ENCODE results near the gene RHOB.
"Not testable (repeated sequence)": the region's sequence is repeated elsewhere in the genome, so short reads cannot be mapped to it uniquely, and the experiment has no call there.

The RHOB gene

GRCh38 chr2:20422402-20423271 lies 24.2 kb upstream of the RHOB start:
- no peak for DNase-seq (ENCODE audit: low read depth)

DNA sequence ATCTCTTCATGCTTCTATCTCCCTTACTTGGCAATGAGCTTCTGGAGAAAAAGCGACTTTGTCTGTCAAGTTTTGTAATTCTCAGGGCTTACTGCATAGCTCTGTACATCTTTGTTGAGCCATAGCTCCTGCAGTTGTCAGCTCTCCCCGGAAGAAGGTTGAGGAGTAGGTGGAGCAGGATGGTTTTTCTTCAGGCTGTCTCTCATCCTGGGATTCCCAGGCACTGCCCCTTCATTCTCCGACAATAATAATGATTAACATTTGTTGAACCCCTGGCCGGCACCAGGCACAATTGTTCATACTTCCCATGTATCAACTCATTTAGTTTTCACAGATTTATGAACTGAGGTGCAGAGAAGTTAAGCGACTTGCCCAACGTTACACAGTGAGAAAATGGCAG lies 23.5 kb upstream of the RHOB start:
- no peak for DNase-seq (ENCODE audit: low read depth)

DNA sequence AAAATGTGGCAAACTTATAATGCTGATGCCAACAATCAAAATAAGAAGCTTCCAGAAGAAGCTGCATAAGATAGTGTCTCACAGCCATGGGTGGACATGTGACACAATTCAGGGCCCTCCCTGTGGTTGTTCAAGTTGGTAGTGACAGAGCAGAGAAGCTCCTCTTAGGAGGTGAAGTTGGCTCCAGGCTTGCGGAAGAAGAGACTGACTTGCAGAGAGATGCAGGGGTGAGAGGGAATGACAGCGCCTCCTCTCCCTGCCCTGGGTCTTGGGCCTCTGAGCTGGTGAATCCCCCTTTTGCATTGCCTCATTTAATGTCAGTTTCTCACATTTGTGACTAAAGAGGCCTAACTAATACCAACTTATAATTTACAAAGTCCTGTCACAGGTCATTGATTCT lies 23.0 kb upstream of the RHOB start:
- DNase-seq (ENCODE audit: low read depth): no peak

DNA sequence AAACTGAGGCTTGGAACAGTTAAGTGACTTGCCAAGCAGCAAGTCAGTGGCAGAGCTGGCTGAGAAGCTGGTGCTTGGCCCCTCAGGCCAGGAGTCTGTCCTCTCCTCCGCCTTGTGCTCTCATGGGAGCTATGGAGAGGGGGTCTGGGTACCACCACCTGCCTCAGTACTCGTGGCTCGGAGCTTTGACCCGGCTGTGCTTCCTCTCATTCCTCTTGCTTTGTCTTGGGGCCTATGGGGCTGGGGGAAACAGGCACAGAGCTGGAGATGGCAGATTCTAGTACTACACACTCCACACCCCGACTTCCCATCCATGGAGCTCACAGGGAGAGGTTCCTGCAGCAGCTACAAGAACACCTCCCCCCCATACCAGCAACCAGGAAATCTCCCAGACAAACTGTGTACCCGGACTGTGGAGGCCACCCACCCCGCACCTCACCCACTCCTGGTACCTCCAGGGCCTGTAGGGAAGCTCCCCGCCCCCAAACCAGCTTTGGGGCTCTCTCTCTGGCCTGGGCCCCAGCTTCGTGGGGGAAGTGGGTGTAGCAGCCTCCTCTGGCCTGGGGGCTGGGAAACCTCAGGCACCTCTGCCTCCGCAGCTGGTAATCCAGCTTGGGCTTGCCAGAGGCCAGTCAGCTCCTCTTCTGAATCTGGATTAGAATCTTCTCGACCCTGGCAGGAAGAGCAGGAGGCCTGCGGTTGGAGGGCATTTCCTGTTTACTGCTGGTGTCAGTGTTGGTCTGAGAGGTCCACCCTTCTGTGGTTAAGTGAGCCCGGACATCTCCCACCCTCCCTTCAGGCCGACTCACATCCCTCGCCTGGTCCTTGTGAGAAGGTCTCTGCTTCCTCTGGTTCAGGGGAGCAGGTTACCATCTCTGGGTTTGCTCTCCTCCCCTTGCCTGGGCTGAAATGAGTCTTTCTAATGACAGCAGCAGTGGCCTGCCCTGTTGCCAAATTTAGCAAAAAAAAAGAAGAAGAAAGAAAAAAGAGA lies 22.3 kb upstream of the RHOB start:
- DNase-seq (ENCODE audit: low read depth): no peak

GRCh38 chr2:20425371-20425881 lies 21.4 kb upstream of the RHOB start:
- no peak for DNase-seq (ENCODE audit: low read depth)

GRCh38 chr2:20425884-20426283 lies 21.0 kb upstream of the RHOB start:
- DNase-seq (ENCODE audit: low read depth): no peak

DNA sequence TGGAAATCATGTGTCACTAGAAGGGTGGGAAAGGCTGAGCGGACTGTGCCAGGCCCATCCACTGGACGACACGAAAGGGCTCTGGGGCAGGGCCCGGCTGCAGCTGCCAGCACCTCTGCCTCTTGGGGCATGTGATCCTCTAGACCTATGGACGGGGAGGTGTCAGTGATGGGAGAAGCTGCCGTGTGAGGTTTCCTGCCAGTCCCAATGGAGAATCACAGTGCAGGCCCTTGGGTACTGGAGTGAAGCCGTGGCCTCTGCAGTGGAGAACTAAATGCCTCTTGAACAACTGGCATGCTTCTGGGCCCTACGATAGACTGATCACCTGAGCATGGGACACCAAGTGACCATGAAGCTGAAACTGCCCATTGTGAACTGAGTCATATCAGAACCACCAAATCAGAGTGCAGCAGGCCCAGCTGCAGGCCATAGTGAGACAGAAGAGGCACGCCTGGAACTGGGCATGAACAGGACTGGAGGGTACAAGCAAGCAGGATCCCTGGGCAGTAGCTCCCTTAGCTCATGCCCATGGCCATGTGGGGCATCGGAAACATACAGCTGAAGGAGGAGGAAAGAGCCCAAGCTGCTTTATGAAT lies 18.8 kb upstream of the RHOB start:
- DNase-seq (ENCODE audit: low read depth): no peak

DNA sequence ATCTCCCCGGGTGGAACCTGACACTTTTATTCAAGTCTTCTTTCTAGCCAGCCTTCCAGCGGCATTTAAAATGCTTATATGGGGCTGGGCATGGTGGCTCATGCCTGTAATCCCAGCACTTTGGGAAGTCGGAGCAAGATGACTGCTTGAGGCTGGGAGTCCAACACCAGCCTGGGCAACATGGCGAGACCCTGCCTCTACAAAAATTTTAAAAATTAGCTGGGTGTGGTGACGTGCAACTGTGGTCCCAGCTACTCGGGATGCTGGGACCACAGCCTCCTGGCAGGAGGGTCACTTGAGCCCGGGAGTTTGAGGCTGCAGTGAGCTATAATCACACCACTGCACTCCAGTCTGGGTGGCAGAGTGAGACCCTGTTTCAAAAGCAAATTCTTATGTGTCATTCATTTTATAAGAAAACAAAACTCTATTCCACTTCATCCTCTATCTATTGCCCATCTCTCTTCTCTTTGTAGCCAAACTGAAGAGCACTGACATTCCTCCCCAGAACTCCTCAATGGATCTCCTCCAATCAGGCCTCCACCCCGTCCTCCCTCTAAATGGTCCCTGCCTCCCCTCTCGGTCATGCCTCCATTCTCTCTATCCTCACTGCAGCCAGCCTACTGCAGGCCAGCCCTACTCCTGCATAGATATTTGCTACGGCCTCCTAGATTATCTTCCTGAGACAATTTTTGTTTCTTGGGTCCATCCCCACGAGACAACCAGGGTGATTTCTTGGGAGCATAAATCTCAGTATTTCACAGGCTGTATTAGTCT lies 18.0 kb upstream of the RHOB start:
- DNase-seq (ENCODE audit: low read depth): no peak

DNA sequence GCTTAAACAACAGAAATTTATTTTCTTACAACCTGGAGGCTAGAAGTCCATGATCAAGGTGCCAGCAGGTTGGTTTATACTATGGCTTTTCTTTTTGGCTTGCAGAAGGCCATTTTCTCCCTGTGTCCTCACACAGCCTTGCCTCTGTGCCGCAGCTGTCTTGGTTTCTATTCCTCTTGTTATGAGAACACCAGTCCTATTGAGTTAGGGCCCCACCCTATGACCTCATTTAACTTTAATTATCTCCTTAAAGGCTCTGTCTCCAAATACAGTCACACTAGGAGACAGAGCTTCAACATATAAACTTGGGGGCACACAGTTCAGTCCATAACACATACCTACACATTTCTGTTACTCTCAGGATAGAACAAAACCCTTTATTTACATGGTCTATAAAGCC lies 17.3 kb upstream of the RHOB start:
- DNase-seq (ENCODE audit: low read depth): no peak

- DNase-seq (ENCODE audit: low read depth): no peak
These were observed 16.8 kb upstream of the RHOB start for GRCh38 chr2:20430035-20430434.

DNA sequence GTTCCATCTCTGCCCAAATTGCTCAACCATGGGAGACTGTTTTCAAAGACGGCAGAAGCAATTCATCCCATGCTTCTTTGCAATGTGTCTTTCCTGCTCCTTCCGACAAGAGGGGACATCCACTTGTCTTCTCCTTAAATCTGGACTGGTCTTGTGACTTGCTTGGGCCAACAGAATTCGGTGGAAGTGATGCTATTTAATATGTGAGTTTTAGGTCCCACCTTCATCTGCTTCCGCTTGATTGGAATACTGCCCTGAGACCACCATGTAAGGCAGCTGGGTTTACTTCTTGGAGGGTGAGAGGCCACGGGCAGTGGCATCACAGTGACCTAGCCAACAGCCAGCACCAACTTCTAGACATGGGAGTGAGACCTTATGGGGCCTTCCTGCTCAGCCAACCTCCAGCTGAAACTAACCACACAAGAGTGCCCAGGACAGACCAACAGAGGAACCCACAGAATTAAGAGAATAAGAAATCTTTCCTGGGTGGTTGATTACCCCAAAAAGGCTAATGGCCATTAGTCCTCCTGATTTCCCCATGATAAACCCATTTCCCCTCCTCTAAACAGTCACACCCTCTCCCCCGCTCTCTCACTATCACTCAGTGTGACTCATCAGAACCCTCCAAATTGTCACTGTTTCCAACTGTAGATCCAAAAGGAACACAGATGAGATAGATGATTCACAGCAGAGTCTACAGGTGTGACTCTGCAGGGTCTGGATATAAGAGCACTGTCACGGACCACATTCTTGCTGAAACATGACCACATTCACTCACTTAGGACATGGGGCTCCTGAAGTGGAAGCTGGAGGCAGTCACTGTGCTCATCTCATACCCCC lies 16.2 kb upstream of the RHOB start:
- no peak for DNase-seq (ENCODE audit: low read depth)

DNA sequence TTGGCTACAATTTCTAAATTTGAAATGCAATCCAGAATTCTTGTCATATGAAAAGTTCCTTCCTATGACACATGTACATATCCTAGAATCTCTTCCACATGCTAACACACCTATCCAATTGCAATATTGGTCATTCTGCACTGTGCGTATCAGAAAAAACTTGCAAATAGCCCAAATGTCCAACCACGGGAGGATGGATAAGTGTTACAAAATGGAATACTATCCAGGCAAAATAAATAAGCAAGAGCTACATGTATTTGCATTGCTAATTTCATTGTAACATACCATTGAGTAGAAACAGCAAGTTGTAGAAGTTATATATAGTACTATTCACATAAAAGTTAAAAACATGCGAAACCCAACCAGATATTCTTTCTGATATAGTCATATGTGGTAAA lies 15.6 kb upstream of the RHOB start:
- no peak for DNase-seq (ENCODE audit: low read depth)

DNA sequence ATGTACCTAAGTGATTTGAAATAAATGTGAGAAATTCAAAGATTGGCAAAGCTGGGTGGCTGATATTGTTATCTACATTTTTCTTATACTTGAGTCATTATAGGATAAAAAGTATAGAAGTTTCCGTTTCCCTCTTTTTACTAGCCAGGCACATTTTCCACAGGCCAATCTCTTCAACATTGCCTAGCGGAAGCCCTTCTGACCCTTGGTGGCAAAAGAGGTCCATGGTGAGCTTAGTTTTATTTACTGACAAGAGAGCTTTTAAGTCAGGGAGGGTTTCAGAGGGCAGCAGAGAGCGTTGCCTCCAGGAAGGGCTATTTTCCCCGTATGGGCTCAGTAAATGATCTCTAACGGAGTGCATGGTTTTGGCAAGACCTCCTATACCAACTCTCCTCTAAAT lies 15.1 kb upstream of the RHOB start:
- DNase-seq (ENCODE audit: low read depth): no peak

GRCh38 chr2:20432714-20433113 lies 14.2 kb upstream of the RHOB start:
- no peak for DNase-seq (ENCODE audit: low read depth)

GRCh38 chr2:20433249-20433648 lies 13.6 kb upstream of the RHOB start:
- no peak for DNase-seq (ENCODE audit: low read depth)

GRCh38 chr2:20433946-20434553 lies 12.8 kb upstream of the RHOB start:
- DNase-seq (ENCODE audit: low read depth): no peak

GRCh38 chr2:20434588-20435294 lies 12.1 kb upstream of the RHOB start:
- no peak for DNase-seq (ENCODE audit: low read depth)

GRCh38 chr2:20435456-20435855 lies 11.4 kb upstream of the RHOB start:
- not testable (repeated sequence) for DNase-seq (ENCODE audit: low read depth)

GRCh38 chr2:20436716-20437470 lies 10.0 kb upstream of the RHOB start:
- no peak for DNase-seq (ENCODE audit: low read depth)

Measured in activated T-helper 9 cell treated with anti-CD3 and anti-CD28 coated beads, Interleukin-2, amount 50 U/mL, for 16 hours (primary cell).